NCI-H128 (cell line): Measurements from ENCODE around the gene SLC46A2.

Experiments used
- DNase-seq: peaks from one replicate; lab custom pipeline; 2025; ENCODE audit not compliant: unreplicated experiment; lab: John Stamatoyannopoulos, UW

SLC46A2 gene

GRCh38 chr9:112860451-112860850, 30.2 kb downstream of the SLC46A2 start:
- DNase-seq: no peak

GRCh38 chr9:112858625-112859147, 32.0 kb downstream of the SLC46A2 start:
- no peak for DNase-seq

DNA sequence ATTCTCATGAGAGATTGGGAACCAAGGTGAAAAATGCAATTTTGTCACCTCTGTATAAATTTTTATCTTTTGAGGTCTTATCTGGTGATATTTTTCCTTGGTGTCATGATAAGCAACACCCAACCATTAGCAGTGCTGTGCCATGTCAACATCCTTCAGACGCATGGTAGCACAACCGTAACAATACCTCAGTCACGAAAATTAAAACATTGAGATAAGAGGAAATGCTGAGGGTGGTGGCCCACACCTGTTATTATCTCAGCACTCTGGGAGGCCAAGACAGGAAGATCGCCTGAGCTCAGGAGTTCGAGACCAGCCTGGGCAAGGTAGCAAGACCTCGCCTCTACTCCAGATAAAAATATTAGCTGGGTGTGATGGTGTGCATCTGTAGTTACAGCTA, 32.7 kb downstream of the SLC46A2 start:
- DNase-seq: no peak

DNA sequence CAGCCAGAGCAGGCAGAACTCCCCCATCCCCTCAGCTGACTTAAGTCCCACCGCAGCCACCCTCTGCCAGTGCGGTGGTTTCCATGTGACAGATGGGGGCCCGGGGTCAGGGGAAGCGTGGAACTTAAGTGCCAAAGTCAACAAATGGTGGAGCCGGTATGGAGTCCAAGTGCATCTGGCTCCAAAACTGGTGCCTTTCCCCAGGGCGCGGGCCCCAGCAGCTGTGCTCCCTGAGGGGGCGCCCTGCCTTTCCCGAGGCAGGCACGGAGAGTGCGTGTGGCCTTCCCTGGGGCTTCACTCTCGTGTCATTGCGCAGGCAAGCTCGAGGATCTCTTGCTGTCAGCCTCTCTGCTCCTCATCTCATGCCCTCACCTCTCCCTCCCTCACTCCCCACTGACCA, 33.8 kb downstream of the SLC46A2 start:
- DNase-seq: no peak

DNA sequence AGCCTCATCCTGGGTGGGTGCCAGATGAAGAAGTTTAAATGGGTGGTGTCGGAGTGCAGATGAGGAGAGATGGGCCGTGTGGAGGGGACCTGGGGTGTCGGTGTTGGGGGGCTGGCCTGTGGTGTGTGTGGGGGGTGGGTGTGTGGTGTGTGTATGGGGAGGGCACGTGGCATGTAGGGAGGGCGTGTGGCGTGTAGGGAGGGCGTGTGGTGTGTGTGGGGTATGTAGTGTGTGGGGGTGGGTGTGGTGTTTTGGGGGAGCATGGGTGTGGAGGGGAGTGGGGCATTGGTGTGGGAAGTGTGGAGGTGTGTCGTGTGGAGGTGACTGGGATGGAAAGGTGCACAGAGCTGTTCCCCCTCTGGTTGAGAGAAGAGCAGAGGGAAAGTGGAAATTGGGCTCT, 34.5 kb downstream of the SLC46A2 start:
- no peak for DNase-seq

DNA sequence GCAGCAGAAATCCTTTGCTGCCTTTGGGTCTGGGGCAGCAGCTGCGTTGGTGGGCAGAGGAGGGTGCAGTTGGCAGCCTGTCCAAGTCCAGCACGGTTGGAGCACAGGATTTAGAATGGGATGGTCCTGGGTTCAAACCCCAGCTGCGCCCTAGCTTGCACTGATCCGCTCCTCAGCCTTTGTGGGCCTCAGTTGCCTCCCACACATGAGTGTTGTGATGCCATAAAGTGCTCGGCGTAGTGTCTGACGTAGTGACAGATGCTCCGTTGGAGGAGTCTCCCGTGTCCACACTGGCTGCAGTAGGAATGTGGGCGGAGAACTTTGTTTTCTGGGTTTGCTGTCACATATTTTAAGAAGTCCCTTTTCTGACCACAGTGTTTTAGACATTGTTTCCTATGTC, 36.0 kb downstream of the SLC46A2 start:
- no peak for DNase-seq

- no peak for DNase-seq
These were observed 36.6 kb downstream of the SLC46A2 start for GRCh38 chr9:112853882-112854585.

DNA sequence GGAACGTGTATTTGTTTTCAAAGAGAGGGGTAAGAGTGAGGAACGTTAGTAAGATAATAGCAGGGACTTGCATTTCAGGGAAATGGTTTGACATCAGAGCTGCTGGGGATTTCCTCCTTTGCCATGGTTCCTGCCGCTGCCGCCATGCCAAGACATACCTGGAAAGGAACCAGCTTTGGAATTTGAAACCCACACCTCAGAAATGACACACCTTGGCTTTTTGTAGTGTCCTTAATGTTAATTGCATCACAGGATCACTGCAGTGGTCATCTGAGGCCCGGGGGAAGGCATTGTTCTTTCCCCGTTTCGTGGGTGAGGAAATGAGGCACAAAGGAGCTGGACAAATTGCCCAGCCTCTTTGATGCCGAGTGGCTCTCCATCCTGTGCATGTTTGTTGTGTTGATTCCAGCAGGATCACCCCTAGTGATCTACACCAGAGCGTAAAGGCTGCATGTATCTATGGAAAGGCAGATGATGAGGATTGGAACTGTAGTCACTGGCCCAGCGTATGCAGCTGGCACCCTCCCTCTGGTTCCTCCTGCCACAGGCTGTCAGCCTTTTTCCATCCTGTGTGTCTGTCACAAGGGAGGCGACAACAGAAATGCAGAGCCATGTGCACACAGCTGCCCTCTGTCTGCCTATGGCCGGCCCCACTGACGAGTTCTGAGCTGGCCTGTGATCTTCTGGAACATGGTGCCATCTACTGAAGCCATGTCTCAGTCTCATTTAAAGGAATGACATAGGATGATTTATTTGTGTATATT, 37.8 kb downstream of the SLC46A2 start:
- no peak for DNase-seq

DNA sequence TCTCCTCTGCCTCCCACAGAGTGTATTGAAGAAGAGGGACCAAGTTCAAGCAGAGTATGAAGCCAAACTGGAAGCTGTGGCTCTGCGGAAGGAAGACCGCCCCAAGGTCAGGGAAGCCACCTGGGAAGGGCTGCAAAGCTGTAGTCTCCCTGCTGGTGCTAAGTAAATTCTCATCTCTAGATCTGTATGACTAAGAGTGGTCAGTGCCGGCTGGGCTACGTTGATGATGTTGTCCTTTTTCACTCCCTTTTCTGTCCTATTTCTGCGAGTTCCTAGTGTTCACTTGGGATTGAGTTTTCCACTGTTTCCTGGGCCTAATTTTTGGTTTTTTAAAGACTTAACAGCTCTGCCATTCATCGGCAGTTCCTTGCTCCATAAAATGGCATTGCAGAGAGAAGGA, 39.8 kb downstream of the SLC46A2 start:
- no peak for DNase-seq

DNA sequence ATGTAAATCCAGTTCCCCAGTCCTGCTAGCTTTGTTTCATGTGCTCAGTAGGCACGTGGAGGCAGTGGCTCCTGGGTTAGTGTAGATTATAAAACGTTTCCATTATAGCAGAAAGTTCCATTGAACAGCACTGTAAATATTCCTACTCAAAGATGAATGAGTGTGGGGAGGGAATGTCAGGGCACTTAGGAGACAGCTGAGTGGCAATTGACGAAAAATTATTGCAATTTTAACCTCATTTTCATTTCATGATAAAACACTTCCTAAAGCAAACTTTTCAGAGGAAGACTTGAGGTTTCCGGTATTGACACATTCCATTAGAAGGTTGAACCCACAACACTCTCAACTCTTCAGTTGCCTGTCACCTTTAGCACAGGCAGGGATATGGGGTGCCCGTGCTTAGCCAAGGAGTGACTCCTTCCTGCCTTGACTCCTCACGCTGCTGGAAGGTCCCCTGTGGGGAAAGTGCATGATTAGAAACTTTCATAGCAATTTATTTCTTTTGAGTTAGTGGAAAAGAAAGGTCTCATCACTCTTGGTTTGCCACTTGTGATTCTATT, 41.2 kb downstream of the SLC46A2 start:
- DNase-seq: no peak

DNA sequence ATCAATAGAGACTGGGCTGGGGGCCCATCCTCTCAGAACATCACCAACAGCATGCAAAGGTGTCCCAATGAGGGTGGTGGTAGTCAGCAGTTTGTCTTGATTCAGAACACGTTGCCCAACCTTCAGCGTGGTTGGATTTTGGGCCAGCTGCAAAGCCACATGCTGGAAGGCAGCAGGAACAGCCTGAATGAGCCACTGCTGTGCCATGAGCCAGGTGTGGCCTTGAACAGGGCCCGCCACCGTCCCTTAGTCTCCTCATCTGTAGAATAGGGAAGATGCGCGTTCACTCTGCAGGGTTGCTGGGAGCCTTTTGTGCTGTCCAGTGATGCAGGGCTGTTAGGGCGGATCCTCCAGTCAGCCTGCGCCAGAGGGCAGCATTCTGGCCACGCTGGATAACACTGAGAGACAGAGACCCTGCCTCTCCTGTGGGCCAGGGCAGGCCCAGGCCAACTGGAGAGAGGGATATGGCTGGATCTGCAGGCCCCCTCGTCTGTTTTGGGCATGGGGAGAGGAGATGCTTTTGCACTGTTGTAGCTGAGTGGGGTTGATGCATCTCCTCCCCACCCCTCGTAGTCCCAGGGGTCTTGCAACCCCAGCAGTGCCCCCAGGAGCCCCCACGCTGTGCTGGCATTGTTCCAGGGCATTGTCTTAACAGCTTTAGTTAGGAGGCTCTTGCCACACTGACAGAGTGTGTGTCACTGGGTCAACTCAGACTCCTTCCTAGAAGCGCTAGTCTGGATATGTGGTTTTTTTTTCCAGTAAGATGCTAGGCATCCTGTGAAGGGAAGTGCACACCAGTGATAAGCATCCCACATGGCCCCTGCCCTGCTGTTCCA, 42.1 kb downstream of the SLC46A2 start:
- DNase-seq: no peak

GRCh38 chr9:112846528-112847488, 43.9 kb downstream of the SLC46A2 start:
- DNase-seq: no peak

DNA sequence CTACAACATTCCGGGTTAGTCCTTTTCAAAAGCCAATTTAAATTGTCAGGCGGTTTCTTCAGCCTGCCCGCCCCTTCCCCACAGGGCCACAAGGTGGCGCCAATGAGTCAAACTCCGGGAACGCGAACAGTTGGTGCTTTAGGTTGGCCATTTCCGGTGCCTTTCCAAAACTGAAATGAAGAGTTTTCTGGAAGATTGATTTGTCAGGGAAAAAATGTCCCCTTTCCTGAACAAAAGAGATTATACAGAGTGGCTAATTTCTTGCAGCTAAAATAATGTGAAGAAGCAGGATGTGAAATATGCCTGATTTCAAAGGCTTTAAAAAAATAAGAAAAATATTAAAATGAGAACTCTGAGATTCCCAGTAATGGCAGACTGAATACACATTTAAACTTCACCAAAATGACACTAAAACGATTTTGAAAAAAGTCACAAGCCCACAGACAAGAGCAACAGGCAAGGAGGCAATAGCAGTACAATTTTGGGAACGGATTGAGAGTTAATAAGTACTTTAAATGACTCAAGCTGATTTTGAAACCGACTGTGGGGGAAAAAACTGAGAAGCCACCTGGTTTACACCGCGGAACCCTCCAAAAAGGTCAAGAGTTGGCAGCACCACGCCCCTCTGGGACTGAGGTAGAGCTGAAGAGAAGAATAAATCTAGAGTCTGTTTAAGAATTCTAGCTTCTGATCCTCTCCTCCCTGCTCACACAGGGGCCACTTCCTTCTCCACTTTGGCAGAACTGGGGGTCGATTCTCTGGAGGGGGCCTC, 45.7 kb downstream of the SLC46A2 start:
- DNase-seq: no peak

DNA sequence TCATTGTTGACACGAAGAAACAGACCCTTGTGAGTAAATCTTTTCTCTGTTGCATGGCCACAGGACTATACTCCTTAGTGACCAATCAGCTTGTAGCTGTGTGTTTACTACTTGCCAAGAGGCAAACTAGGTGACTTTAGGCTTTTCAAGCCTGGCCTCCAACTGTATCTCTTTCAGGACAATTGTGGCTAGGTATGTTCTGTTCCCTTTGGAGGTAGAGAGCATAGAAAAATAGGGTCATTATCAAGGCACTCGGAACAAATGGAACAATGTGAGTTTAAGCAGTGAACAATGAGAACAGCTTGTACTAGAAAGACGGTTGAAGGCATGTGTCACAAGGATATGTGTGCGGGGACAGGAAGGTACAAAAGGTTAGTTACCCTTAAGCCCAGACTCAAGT, 48.1 kb downstream of the SLC46A2 start:
- no peak for DNase-seq

DNA sequence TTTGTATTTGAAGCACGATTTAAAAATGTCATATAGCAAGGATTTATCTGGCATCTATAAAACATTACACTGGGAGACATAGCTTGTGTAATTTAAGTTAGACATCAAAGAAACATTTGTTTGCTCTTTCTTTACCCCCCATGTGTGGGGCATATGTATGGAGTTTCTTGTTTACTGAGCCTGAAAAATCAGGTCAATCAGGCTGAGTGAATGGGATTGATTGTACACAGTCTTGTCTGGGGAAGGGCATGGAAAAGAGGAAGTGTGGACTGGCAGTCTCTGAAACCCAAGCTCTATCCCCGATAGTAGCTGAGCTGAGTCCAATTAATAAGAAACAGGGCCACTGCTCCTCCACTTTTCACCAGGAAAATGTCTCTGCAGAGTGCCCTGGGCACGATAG, 49.4 kb downstream of the SLC46A2 start:
- DNase-seq: no peak

DNA sequence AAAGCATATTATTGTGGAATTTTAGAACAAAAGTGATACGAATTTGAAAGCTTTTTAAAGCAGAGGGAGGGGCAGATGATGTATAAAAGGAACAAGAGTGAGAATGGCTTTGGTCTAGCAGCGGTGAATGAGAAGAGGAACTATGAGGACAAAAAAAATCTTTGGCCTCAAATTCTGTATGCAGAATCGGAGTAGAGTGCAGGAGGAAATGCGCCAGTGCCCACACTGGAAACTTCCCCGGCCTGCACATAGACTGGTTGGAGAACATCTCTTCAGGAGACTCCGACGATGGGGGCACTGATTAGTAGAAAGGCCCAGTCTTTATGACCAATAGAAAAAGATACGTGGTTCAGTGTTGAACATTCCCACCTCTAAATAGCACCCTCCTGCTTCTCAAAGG, 51.3 kb downstream of the SLC46A2 start:
- no peak for DNase-seq

- no peak for DNase-seq
These were observed 52.3 kb downstream of the SLC46A2 start for GRCh38 chr9:112838342-112838741.

DNA sequence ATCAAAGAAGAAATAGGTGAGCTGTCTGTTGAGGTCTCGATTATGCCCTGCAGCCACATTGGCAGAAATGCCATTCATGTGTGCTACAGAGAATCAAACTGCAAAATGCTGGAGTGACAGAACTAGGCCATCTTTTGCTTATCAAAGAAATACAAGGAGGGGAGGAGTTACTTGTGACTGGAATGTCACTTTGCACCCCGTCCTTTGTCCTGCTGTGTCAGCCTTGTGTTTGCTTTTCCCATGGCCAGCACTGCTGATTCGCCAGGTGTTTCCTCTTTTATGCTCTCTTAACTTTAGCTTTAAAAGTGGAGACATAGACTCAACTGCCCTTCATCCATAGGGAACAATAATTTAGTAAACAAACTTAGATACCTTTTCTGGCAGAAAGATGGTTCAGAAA, 54.3 kb downstream of the SLC46A2 start:
- DNase-seq: no peak

DNA sequence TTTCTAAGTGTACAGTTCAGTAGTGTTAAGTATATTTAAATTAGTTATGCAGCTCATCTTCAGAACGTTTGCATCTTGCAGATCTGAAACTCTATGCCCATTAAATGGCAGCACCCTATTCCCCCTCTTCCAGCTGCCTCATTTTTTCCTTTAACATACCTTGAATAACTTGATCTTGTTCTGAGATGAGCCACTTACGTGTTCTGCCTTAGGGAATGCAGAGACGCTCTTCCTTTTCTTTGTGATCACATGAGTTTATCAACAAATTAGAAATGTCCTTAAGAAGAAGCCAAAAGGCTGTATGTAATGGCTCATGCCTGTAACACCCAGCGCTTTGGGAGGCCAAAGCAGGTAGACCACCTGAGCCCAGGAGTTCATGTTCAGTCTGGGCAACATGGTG, 57.6 kb downstream of the SLC46A2 start:
- DNase-seq: no peak
